Body of pancreas (tissue), 4 donors: Measurements from ENCODE around the gene CKB. TPM values are rescaled to one million over a fixed set of nuclear protein-coding genes. Genes with fewer than 3 reads are reported as not detected.

Experiments
- ATAC-seq: fragments of 150-250 bp; one replicate; pipeline ENCODE4 v1.9.1; 2016
- DNase-seq, 4 donors: peaks; one replicate each; pipeline ENCODE4 v3.0.0-alpha.2; 2019
- H3K27ac ChIP-seq, 4 donors: fragments of 200-600 bp; sonication (generic); 1 replicate in 3 of 4; 2 replicates in 1 of 4; pipeline versions ENCODE4 v1.5.1 to v1.6.1; 2016 to 2019; ENCODE audit warnings: mild to moderate bottlenecking in 1 of 4, mixed read lengths in 1 of 4, moderate library complexity in 1 of 4
- H3K27me3 ChIP-seq, 2 donors: fragments of 200-600 bp; sonication (generic); one replicate each; pipeline ENCODE4 v1.6.0; 2016; ENCODE audit warnings: mild to moderate bottlenecking in 1 of 2
- H3K36me3 ChIP-seq, 2 donors: fragments of 200-600 bp; sonication (generic); replicated peaks in 1 of 2; 2 replicates each; pipeline ENCODE4 v1.5.1; 2016; ENCODE audit warnings: low read depth in 2 of 2; ENCODE audit not compliant: insufficient read depth in 1 of 2
- H3K4me1 ChIP-seq: fragments of 200-600 bp; sonication (generic); one replicate; pipeline ENCODE4 v1.6.0; 2016
- H3K4me3 ChIP-seq, 2 donors: fragments of 200-600 bp; sonication (generic); 1 replicate in 1 of 2; 2 replicates in 1 of 2; pipeline ENCODE4 v1.5.1; 2016 to 2019
- H3K9me3 ChIP-seq, 3 donors: fragments of 200-600 bp; sonication (generic); 1 replicate in 2 of 3; 2 replicates in 1 of 3; pipeline ENCODE4 v1.5.1; 2016
- POLR2A ChIP-seq, 3 donors: fragments of 450-650 bp; IDR thresholded peaks; one replicate each; pipeline ENCODE4 v1.6.1; 2016; ENCODE audit warnings: antibody characterized with exemption in 3 of 3, mild to moderate bottlenecking in 2 of 3
- WGBS, 2 donors: methylation state at CpG; one replicate each; pipeline ENCODE4 v1.1.5; 2017; 5-methylcytosine and 5-hydroxymethylcytosine counted together
- intact Hi-C: fragments of 100-400 bp; cut with DNase I; formaldehyde crosslinking; loops from one replicate; pipeline ENCODE4 v1.15.1; 2023
- total RNA-seq, 2 donors: library from RNA; depleted of rRNA; stranded (reverse); fragments of >200 nt; gene quantifications; one replicate each; pipeline ENCODE4 v1.1.0, GENCODE V29; 2016
- TF ChIP-seq, protein P1 (sequence below), 7 experiments: fragments of 450-650 bp in 4 of 7; fragments of 200-600 bp in 3 of 7; sonication (generic) in 3 of 7; IDR thresholded peaks; one replicate each; pipeline ENCODE4 v1.5.1; 2016 to 2019; ENCODE audit warnings: antibody characterized with exemption in 7 of 7

CKB gene
- total RNA-seq, 2 donors from 2014 or later = 92.1 to 146 TPM

DNA sequence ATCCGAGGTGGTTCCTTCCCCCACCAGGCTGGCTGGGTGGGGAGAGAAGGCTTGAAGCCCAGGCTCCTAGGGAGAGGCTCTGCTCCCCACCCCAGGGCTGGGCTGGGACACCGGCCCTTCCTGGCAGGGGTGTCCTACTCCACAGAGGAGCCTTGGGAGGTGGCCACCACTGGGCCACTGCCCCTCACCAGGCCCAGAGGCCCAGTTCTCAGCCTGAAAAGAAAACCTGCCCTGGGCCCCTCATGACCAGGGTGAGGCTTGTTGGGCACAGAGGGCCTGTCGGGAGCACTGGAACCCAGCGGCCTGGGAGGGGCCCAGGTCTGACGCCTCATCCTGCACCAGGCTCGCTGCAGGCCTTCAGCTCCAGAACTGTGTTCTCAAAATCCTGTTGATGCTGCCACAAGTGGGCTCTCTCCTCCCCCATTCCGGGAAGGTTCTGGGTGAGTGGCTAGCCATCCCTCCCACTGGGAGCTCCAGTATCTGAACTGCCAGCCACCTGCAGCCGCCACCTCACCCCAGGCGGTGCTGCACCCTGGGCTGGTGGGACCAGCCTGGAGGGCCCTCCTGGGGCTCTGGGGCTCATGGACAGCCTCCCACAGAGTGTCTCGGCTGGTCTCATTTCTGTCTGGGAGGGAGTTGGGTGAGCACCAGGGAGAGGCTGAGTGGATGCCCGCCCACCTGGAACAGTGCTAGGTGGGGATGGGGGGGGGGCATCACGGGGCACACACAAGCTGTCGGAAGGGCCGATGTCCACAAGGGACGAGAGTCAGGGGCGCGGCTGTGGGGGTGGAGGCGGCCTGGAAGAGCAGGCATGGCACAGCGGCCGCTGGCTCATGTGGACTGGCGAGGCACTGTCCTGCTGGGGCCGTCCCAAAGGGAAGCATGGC is 28.1 kb upstream of the CKB start:
- ATAC-seq = no peak

DNA sequence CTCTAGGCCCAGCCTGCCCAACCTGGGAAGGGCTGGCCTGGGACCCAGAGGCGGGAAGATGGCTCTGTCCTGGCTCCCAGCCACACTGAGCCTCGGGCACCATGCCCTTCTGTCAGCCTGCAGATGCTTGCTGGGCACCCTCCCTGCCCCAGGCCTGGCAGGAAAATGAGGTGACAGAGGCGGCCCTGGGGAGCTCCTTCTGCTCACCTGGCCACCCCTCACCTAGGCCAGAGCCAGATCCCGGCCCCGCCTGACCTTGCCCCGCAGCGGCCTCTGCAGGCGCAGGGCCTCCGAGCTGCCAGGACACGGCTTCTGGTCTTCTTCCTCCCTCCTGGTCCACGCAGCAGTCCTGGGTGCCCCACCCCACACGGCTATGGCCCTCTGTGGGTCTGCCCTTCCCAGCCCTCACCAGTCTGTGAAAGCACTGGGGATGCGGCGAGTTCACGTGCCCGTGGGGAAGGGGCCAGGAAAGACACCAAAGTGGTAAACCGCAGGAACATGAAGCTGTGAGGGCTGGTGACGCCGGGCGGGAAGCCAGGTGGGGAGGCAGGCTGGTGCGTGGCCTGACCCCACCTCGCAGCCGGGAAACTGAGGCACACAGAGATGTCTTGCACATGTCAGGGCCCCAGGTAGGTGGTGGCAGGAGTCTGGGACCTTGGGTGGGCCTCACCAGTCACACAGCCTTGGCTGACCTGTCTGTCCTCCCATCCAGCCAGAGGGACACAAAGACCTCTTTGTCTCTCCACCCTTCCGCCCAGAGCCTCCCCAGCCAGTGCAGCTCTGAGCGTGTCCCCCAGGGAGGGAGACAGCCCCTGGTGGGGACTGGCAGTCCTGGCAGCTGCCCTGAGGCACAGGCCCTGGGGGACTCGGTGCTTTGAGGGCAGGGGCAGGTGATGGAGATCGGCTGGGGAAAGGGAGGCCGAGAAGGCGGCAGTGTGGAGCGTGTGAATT is 27.0 kb upstream of the CKB start:
- H3K4me3 ChIP-seq = no peak overlapping the region
- peak; percentile 61 for ATAC-seq
- H3K36me3 ChIP-seq = no peaks in the 10 kb centered on the region
- peaks cover 20% of the 10 kb centered on the region for H3K4me1 ChIP-seq
- DNase-seq = peak in 3 of 4 donors; percentile 47 to 60 (median 58)
- H3K27ac ChIP-seq = peak overlapping the region; percentile 39 to 81 (median 76)
- no peaks in the 10 kb centered on the region for H3K9me3 ChIP-seq
- TF ChIP-seq, protein P1, sequence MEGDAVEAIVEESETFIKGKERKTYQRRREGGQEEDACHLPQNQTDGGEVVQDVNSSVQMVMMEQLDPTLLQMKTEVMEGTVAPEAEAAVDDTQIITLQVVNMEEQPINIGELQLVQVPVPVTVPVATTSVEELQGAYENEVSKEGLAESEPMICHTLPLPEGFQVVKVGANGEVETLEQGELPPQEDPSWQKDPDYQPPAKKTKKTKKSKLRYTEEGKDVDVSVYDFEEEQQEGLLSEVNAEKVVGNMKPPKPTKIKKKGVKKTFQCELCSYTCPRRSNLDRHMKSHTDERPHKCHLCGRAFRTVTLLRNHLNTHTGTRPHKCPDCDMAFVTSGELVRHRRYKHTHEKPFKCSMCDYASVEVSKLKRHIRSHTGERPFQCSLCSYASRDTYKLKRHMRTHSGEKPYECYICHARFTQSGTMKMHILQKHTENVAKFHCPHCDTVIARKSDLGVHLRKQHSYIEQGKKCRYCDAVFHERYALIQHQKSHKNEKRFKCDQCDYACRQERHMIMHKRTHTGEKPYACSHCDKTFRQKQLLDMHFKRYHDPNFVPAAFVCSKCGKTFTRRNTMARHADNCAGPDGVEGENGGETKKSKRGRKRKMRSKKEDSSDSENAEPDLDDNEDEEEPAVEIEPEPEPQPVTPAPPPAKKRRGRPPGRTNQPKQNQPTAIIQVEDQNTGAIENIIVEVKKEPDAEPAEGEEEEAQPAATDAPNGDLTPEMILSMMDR (IDR thresholded peaks at IDR 0.05) = peak in 2 of 7 experiments; percentile 23 to 27
- peak in 1 of 3 donors; percentile 6 for TF ChIP-seq POLR2A (IDR thresholded peaks at IDR 0.05)
- 57 to 72% methylated on average over 26 to 30 of the region's 30 CpGs for WGBS, 2 donors
- intact Hi-C loops = loop anchor here (5.0 kb wide), 1 partner anchor 32 kb away; no protein-coding TSS in a partner anchor
- H3K27me3 ChIP-seq = no peaks in the 10 kb centered on the region

More for the DNA sequence above, 28.1 kb upstream of the CKB start:
- H3K27ac ChIP-seq = peak overlapping the region in 3 of 4 donors; percentile 71 to 81 (median 80)
- no peaks in the 10 kb centered on the region for H3K27me3 ChIP-seq
- no peaks in the 10 kb centered on the region for H3K36me3 ChIP-seq
- H3K4me1 ChIP-seq = peaks cover 20% of the 10 kb centered on the region
- intact Hi-C loops = loop anchor here (5.0 kb wide), 1 partner anchor 33 kb away; no protein-coding TSS in a partner anchor
- no peaks in the 10 kb centered on the region for H3K9me3 ChIP-seq
- TF ChIP-seq POLR2A (IDR thresholded peaks at IDR 0.05) = no peak
- TF ChIP-seq, protein P1 (IDR thresholded peaks at IDR 0.05) = no peak
- no peak for DNase-seq
- H3K4me3 ChIP-seq = no peak overlapping the region
- 73 to 80% methylated on average over 15 to 16 of the region's 22 CpGs for WGBS, 2 donors

- WGBS, 2 donors = 72 to 84% methylated on average over 7 to 25 of the region's 27 CpGs
- intact Hi-C loops = no loop called here
- no peak for TF ChIP-seq POLR2A (IDR thresholded peaks at IDR 0.05)
- TF ChIP-seq, protein P1 (IDR thresholded peaks at IDR 0.05) = no peak
Observed at GRCh38 chr14:103548463-103549351, 26.1 kb upstream of the CKB start.

GRCh38 chr14:103547941-103548462 is 25.4 kb upstream of the CKB start:
- Histone ChIP-seq H3K4me1 (peaks cover 27% of the 10 kb centered on the region), H3K27ac (no peak overlapping the region), H3K4me3 (no peak overlapping the region), H3K9me3 (no peaks in the 10 kb centered on the region), H3K36me3 (no peaks in the 10 kb centered on the region), H3K27me3 (no peaks in the 10 kb centered on the region)
- intact Hi-C loops = no loop called here
- WGBS, 2 donors = 84 to 89% methylated on average over 17 to 18 of the region's 18 CpGs
- no peak for ATAC-seq
- TF ChIP-seq, protein P1 (IDR thresholded peaks at IDR 0.05) = no peak
- no peak for TF ChIP-seq POLR2A (IDR thresholded peaks at IDR 0.05)
- peak in 1 of 4 donors; percentile 12 for DNase-seq

More at GRCh38 chr14:103548463-103549351, 26.1 kb upstream of the CKB start:
- DNase-seq = peak in 1 of 4 donors; percentile 10
- Histone ChIP-seq H3K4me1 (peaks cover 20% of the 10 kb centered on the region), H3K9me3 (no peaks in the 10 kb centered on the region), H3K27me3 (no peaks in the 10 kb centered on the region), H3K27ac (peak overlapping the region; percentile 39 to 81 (median 76)), H3K36me3 (no peaks in the 10 kb centered on the region), H3K4me3 (no peak overlapping the region)
- ATAC-seq = no peak
